ENCODE measurements around the gene HAUS5.

HAUS5 gene

GRCh38 chr19:35628264-35628564, 15.7 kb downstream of the HAUS5 start:
- H3K27ac ChIP-seq (ENCODE audit: low read depth, low read length): peak overlapping the region; percentile 67
- H3K36me3 ChIP-seq (ENCODE audit: insufficient read depth, low read length): no peaks in the 10 kb centered on the region
- H3K4me1 ChIP-seq (ENCODE audit: control insufficient read depth, insufficient read depth, low read length, unreplicated experiment): no peaks in the 10 kb centered on the region
- no peak overlapping the region for H2AFZ ChIP-seq (ENCODE audit: low read length, unreplicated experiment)
- peak overlapping the region; percentile 95 for H3K4me3 ChIP-seq (ENCODE audit: low read depth, low read length)
- no peaks in the 10 kb centered on the region for H3K27me3 ChIP-seq (ENCODE audit: insufficient read depth, low read length)
- peaks cover 8% of the 10 kb centered on the region for H3K79me2 ChIP-seq (ENCODE audit: control insufficient read depth, insufficient read depth, low read length, unreplicated experiment)

- Histone ChIP-seq H3K4me3 (ENCODE audit: low read depth, low read length) (peak within 1 kb of the TSS; percentile 95), H3K4me1 (ENCODE audit: control insufficient read depth, insufficient read depth, low read length, unreplicated experiment) (no peaks in the 10 kb centered on the region), H3K27ac (ENCODE audit: low read depth, low read length) (peak within 1 kb of the TSS; percentile 67), H3K27me3 (ENCODE audit: insufficient read depth, low read length) (no peaks in the 10 kb centered on the region), H3K79me2 (ENCODE audit: control insufficient read depth, insufficient read depth, low read length, unreplicated experiment) (peaks cover 8% of the 10 kb centered on the region), H2AFZ (ENCODE audit: low read length, unreplicated experiment) (peak within 1 kb of the TSS; percentile 71), H3K36me3 (ENCODE audit: insufficient read depth, low read length) (no peaks in the 10 kb centered on the region)
Measured at GRCh38 chr19:35628565-35629331, 16.2 kb downstream of the HAUS5 start, which contains the start of gene RBM42. RBM42 (plus strand) TSS chr19:35629036; CDS start chr19:35629154, 118 bp downstream.

- Histone ChIP-seq H3K79me2 (ENCODE audit: control insufficient read depth, insufficient read depth, low read length, unreplicated experiment) (peaks cover 8% of the 10 kb centered on the region), H3K4me3 (ENCODE audit: low read depth, low read length) (peak overlapping the region; percentile 95), H3K36me3 (ENCODE audit: insufficient read depth, low read length) (no peaks in the 10 kb centered on the region), H3K27ac (ENCODE audit: low read depth, low read length) (peak overlapping the region; percentile 48; the same call in 1 of the 2 replicates), H3K4me1 (ENCODE audit: control insufficient read depth, insufficient read depth, low read length, unreplicated experiment) (no peaks in the 10 kb centered on the region), H3K27me3 (ENCODE audit: insufficient read depth, low read length) (no peaks in the 10 kb centered on the region), H2AFZ (ENCODE audit: low read length, unreplicated experiment) (peak overlapping the region; percentile 71)
Measured at GRCh38 chr19:35629332-35629633, 16.7 kb downstream of the HAUS5 start.

GRCh38 chr19:35633727-35634440, 21.3 kb downstream of the HAUS5 start:
- Histone ChIP-seq H3K4me1 (ENCODE audit: control insufficient read depth, insufficient read depth, low read length, unreplicated experiment) (no peaks in the 10 kb centered on the region), H3K4me3 (ENCODE audit: low read depth, low read length) (no peak overlapping the region), H3K79me2 (ENCODE audit: control insufficient read depth, insufficient read depth, low read length, unreplicated experiment) (peaks cover 8% of the 10 kb centered on the region), H3K36me3 (ENCODE audit: insufficient read depth, low read length) (no peaks in the 10 kb centered on the region; the same call in 1 of the 2 replicates), H3K27ac (ENCODE audit: low read depth, low read length) (no peak overlapping the region), H3K27me3 (ENCODE audit: insufficient read depth, low read length) (no peaks in the 10 kb centered on the region), H2AFZ (ENCODE audit: low read length, unreplicated experiment) (no peak overlapping the region)

- Histone ChIP-seq H3K4me3 (ENCODE audit: low read depth, low read length) (no peak overlapping the region), H3K27me3 (ENCODE audit: insufficient read depth, low read length) (no peaks in the 10 kb centered on the region), H3K79me2 (ENCODE audit: control insufficient read depth, insufficient read depth, low read length, unreplicated experiment) (no peaks in the 10 kb centered on the region), H3K4me1 (ENCODE audit: control insufficient read depth, insufficient read depth, low read length, unreplicated experiment) (peaks cover 5% of the 10 kb centered on the region), H2AFZ (ENCODE audit: low read length, unreplicated experiment) (no peak overlapping the region), H3K36me3 (ENCODE audit: insufficient read depth, low read length) (no peaks in the 10 kb centered on the region; the same call in 1 of the 2 replicates), H3K27ac (ENCODE audit: low read depth, low read length) (no peak overlapping the region)
Measured at GRCh38 chr19:35636651-35637050, 24.1 kb downstream of the HAUS5 start.

- Histone ChIP-seq H3K36me3 (ENCODE audit: insufficient read depth, low read length) (no peaks in the 10 kb centered on the region; the same call in 1 of the 2 replicates), H3K27ac (ENCODE audit: low read depth, low read length) (no peak overlapping the region), H3K4me3 (ENCODE audit: low read depth, low read length) (no peak overlapping the region), H3K4me1 (ENCODE audit: control insufficient read depth, insufficient read depth, low read length, unreplicated experiment) (peaks cover 5% of the 10 kb centered on the region), H3K79me2 (ENCODE audit: control insufficient read depth, insufficient read depth, low read length, unreplicated experiment) (no peaks in the 10 kb centered on the region), H2AFZ (ENCODE audit: low read length, unreplicated experiment) (no peak overlapping the region), H3K27me3 (ENCODE audit: insufficient read depth, low read length) (no peaks in the 10 kb centered on the region)
Measured at GRCh38 chr19:35637165-35637564, 24.6 kb downstream of the HAUS5 start.

GRCh38 chr19:35639321-35639639, 26.7 kb downstream of the HAUS5 start:
- no peaks in the 10 kb centered on the region for H3K79me2 ChIP-seq (ENCODE audit: control insufficient read depth, insufficient read depth, low read length, unreplicated experiment)
- peaks cover 5% of the 10 kb centered on the region for H3K4me1 ChIP-seq (ENCODE audit: control insufficient read depth, insufficient read depth, low read length, unreplicated experiment)
- H2AFZ ChIP-seq (ENCODE audit: low read length, unreplicated experiment): no peak overlapping the region
- H3K27ac ChIP-seq (ENCODE audit: low read depth, low read length): no peak overlapping the region
- H3K36me3 ChIP-seq (ENCODE audit: insufficient read depth, low read length): no peaks in the 10 kb centered on the region; the same call in 1 of the 2 replicates
- no peaks in the 10 kb centered on the region for H3K27me3 ChIP-seq (ENCODE audit: insufficient read depth, low read length)
- no peak overlapping the region for H3K4me3 ChIP-seq (ENCODE audit: low read depth, low read length)

GRCh38 chr19:35639863-35640262, 27.3 kb downstream of the HAUS5 start:
- Histone ChIP-seq H3K27me3 (ENCODE audit: insufficient read depth, low read length) (no peaks in the 10 kb centered on the region), H3K36me3 (ENCODE audit: insufficient read depth, low read length) (no peaks in the 10 kb centered on the region; the same call in 1 of the 2 replicates), H2AFZ (ENCODE audit: low read length, unreplicated experiment) (no peak overlapping the region)

GRCh38 chr19:35641515-35642151, 29.1 kb downstream of the HAUS5 start, which contains the start of gene ETV2:
ETV2 (plus strand) TSS chr19:35641745; CDS start chr19:35642461, 716 bp downstream.
- Histone ChIP-seq H3K27me3 (ENCODE audit: insufficient read depth, low read length) (no peaks in the 10 kb centered on the region), H3K4me3 (ENCODE audit: low read depth, low read length) (no peak within 1 kb of the TSS), H3K27ac (ENCODE audit: low read depth, low read length) (no peak within 1 kb of the TSS), H2AFZ (ENCODE audit: low read length, unreplicated experiment) (no peak within 1 kb of the TSS), H3K36me3 (ENCODE audit: insufficient read depth, low read length) (no peaks in the 10 kb centered on the region; the same call in 1 of the 2 replicates), H3K79me2 (ENCODE audit: control insufficient read depth, insufficient read depth, low read length, unreplicated experiment) (no peaks in the 10 kb centered on the region), H3K4me1 (ENCODE audit: control insufficient read depth, insufficient read depth, low read length, unreplicated experiment) (peaks cover 5% of the 10 kb centered on the region)

More at GRCh38 chr19:35639863-35640262, 27.3 kb downstream of the HAUS5 start:
- H3K27ac ChIP-seq (ENCODE audit: low read depth, low read length): no peak overlapping the region
- no peaks in the 10 kb centered on the region for H3K79me2 ChIP-seq (ENCODE audit: control insufficient read depth, insufficient read depth, low read length, unreplicated experiment)
- peaks cover 5% of the 10 kb centered on the region for H3K4me1 ChIP-seq (ENCODE audit: control insufficient read depth, insufficient read depth, low read length, unreplicated experiment)
- H3K4me3 ChIP-seq (ENCODE audit: low read depth, low read length): no peak overlapping the region

- Histone ChIP-seq H3K4me1 (ENCODE audit: control insufficient read depth, insufficient read depth, low read length, unreplicated experiment) (peaks cover 5% of the 10 kb centered on the region), H3K27me3 (ENCODE audit: insufficient read depth, low read length) (no peaks in the 10 kb centered on the region), H3K36me3 (ENCODE audit: insufficient read depth, low read length) (no peaks in the 10 kb centered on the region), H3K79me2 (ENCODE audit: control insufficient read depth, insufficient read depth, low read length, unreplicated experiment) (no peaks in the 10 kb centered on the region), H3K4me3 (ENCODE audit: low read depth, low read length) (no peak overlapping the region), H2AFZ (ENCODE audit: low read length, unreplicated experiment) (no peak overlapping the region), H3K27ac (ENCODE audit: low read depth, low read length) (no peak overlapping the region)
Measured at GRCh38 chr19:35642312-35642711, 29.8 kb downstream of the HAUS5 start.

Measured in ACC112 (cell line).